NCI-H82 treated with DMSO at 0.1 percent for 48 hours (cell line): ENCODE results near the gene SORBS2.
"Not testable (repeated sequence)": the region's sequence is repeated elsewhere in the genome, so short reads cannot be mapped to it uniquely, and the experiment has no call there.

Source experiments
- DNase-seq: peaks from one replicate; lab custom pipeline; 2025; ENCODE audit not compliant: unreplicated experiment; lab: John Stamatoyannopoulos, UW

SORBS2 gene

DNA sequence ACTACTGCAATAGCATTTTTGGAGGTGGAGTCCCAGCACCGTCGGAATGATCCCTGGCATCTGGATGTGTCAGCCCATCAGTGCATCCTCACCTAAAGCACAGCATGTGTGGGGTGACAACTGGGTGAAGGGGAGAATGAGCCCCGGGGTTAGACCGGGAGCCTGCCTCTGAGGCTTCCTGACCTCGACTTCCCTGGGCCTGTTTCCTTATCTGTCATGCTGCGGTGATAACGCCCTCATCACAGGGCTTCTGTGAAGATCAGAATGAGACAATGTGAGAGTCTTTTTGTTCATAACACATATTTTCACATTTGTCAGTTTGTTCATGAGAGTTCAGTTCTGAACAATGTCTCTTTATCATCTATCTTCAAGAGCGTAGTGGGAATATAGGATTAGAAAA is 245.6 kb downstream of the SORBS2 start:
- no peak for DNase-seq

DNA sequence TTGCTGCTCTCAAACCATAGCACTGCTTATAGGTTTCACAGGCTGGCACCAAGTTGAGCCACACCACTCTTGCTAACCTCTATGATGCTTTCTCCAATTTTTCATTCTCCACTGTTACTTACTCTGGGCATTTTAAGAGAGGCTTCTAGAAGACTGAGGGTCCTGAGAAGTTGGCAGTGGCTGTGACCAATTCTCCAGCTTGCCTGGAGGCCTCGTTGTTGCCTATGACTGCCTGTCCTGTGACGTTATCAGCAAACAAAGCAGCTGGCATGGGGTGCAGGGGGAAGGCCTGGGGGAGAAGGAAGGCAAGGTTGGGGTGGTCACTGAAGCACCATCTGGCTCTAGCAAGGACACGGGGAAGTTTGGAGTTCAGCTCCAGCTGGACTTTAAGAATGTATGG is 246.3 kb downstream of the SORBS2 start:
- no peak for DNase-seq

DNA sequence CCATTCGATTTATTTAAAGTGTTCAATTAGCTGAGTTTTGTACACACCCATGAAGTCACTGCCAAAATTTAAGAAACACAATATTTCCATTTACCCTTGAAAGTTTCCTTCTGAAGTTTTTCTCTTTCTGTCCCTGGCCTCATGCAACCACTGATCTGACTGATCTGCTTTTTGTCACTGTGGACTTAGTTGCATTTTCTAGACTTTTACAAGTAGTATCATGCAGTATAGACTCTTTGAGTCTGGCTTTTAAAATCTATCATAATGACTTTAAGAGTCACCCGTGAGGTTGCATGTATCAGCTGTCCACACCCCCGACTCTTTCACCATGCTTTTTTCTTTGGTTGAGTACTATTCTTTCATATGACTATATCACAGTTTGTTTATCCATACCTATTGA is 247.6 kb downstream of the SORBS2 start:
- DNase-seq = no peak

DNA sequence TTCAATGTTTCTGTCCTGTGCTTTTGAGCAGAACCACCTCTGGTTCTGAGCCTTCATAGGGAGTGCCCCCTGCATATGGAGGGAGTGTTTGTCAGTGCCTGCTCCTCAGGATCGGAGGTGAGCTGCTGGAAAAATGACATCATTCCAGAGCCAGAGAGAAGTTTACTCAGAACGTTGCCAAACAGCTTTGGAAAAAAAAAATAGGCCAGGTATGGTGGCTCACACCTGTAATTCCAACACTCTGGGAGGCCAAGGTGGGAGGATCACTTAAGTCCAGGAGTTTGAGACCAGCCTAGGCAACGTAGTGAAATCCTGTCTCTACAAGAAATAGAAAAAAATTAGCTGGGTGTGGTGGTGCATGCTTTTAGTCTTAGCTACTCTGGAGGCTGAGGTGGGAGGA is 249.5 kb downstream of the SORBS2 start:
- DNase-seq = no peak

DNA sequence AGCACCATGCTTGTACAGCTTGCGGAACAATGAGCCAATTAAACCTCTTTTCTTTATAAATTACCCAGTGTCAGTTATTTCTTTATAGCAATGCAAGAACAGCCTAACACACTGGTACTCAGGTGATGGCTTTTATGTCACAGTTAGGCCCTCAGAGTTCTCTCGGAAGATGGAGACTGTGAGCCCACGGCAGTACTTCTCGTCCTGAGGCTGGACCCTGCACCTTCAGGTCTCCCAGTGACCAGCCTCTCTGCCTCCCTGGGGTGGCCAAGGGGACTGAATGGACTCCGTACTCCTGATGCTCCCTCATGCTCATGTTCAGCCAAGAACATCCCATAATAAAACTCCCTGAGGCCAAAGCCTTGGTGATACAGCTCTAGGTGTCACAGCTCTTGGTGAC is 251.7 kb downstream of the SORBS2 start:
- DNase-seq = no peak

DNA sequence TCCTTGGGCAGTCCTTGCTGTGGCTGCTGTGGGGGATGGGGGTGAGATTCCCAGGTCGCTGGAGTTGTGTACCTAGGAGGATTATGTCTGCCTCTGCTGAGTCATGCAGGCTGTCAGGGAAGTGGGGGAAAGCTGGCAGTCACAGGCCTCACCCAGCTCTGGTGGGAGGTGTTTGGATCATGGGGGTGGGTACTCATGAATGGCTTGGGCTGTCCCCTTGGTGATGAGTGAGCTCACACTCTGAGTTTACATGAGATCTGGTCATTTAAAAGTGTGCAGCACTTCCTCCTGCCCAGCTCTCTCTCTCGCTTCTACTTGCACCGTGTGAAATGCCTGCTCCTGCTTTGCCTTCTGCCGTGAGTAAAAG is 252.1 kb downstream of the SORBS2 start:
- no peak for DNase-seq

DNA sequence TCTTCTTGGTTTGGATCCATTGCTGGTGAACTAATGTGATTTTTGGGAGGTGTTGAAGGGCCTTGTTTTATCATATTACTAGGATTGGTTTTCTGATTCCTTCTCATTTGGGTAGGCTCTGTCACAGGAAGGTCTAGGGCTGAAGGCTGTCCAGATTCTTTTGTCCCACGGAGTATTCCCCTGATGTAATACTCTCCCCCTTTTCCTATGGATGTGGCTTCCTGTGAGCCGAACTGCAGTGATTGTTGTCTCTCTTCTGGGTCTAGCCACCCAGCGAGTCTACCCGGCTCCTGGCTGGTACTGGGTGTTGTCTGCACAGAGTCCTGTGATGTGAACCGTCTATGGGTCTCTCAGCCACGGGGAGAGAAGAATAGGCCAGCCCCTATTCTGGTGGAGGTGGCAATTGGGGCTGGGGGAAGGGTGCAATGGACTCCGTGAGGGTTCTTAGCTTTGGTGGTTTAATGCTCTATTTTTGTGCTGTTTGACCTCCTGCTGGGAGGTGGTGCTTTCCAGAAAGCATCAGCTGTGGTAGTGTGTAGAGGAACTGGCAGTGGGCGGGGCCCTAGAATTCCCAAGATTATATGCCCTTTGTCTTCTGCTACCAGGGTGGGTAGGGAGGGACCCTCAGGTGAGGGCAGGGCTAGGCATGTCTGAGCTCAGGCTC is 252.6 kb downstream of the SORBS2 start:
- DNase-seq = not testable (repeated sequence)

DNA sequence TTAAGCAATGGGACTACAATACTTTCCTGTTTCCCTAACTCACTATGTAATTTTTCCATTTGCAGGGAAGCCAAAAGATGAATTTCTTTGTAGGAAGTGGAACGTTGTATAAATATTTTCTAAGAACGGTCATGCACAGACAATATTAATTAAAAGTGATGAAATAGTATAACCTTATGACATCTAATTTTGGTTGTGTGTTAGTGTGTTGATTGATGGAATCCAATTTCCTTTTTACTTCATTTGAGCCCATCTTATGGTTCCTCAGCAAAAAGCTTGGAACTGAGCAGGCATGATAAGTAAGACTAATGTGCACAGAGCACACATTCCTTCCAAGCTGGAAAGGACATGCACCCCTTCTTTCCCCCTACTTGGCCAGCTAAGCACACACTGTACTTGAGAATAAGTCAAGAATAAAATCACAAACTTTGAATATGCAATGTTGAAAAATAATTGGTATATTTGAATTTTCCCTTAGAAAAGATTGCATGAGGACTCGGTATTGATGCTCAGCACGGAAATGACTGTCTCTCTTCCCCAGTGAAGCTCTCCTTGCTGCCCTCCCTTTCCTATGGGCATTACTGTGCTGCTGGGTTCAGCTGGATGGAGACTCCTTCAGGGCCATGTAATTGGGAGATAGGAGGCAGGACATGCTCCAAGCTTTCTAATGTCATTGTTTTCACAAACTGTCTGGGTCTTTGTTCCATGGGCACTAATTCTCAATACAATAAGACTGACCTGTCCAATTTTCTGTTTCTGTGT is 257.4 kb downstream of the SORBS2 start:
- DNase-seq = no peak

DNA sequence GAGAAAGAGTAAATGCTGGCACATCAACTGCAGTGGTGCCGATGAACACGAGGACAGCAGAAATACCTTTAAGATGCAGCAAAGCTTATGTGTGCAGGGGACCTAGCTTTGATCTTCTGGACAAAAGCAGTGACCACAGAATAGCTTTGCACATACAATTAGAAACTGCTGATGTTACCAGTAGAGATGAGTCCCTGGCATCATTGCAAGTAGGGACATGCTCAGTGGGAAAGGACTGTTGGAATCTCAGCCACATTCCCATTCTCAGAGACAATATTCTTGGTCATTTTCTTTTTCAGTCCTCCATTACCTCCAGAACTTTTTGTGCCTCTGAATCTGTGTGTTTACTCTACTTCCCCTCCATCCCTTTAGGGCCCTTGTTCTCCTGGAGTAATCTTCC is 259.7 kb downstream of the SORBS2 start:
- no peak for DNase-seq

DNA sequence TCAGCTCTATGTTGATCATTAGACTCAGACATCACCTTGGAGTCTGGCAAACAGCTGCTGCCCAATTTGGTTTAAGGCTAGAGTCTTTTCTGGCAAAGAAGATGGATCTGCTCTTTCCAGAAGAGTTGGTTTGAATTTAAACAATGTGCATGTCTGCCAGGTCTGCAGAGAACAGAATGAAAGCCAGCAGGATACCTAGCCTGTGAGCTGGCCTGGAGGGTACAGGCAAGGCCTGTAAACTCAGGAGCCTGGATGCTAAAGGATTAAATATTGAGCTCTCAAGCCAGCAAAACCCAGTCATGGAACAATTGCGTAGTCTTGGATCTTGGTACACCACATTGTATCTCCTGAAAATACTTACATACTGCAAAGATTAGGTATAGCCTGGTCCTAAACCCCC is 261.1 kb downstream of the SORBS2 start:
- no peak for DNase-seq

DNA sequence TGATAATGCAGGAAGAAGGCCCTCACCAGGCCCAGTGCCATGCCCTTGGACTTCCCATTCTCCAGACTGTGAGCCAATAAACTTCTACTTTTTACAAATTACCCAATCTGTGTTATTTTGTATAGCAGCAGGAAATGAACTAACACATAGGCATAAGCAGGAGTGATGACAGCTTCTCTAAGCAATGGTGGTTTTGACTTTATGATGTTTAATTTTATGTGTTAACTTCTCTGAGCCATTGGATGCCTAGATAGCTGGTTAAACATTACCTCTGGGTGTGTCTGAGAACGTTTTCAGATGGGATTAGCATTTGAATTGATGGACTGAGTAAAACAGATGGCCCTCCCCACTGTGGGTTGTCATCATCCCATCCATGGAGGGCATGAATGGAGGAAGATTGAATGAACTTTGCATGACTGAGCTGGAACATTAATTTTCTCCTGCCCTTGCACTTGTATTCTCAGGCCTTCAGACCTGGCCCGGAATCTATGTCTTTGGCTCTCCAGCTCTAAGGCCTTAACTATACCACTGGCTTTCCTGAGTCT is 262.8 kb downstream of the SORBS2 start:
- DNase-seq = no peak

DNA sequence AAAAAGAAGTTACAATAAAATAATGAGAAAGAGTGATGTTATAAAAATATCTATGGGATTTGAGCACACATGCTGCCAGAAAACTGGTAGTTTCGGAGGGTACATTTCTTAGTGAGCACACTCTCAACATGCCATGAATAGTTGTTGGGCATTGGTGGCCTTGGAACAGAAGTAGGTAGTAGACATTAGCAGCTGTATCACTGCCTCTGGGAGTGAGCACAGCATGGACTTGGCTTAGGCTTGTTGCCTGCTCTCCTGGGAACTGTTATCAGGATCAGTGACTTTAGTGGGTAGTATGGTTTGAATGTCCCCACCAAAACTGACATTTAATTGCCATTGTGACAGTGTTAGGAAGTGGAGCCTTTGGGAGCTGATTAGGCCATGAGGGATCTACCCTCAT is 263.4 kb downstream of the SORBS2 start:
- no peak for DNase-seq

DNA sequence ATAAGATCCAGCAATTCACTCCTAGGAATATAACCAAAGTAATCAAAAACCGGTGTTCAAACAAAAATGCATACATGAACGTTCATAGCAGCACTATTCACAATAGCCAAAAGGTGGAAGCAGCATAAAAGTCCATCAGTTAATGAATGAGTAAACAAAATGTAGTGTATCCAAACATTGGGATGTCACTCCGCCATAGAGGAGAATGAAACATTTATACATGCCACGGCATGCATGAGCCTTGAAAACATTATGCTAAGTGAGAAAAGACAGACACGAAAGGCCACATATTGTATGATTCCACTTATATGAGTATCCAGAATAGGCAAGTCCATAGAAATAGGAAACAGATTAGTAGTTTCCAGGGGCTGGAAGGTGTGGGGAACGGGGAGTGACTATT is 265.7 kb downstream of the SORBS2 start:
- no peak for DNase-seq

DNA sequence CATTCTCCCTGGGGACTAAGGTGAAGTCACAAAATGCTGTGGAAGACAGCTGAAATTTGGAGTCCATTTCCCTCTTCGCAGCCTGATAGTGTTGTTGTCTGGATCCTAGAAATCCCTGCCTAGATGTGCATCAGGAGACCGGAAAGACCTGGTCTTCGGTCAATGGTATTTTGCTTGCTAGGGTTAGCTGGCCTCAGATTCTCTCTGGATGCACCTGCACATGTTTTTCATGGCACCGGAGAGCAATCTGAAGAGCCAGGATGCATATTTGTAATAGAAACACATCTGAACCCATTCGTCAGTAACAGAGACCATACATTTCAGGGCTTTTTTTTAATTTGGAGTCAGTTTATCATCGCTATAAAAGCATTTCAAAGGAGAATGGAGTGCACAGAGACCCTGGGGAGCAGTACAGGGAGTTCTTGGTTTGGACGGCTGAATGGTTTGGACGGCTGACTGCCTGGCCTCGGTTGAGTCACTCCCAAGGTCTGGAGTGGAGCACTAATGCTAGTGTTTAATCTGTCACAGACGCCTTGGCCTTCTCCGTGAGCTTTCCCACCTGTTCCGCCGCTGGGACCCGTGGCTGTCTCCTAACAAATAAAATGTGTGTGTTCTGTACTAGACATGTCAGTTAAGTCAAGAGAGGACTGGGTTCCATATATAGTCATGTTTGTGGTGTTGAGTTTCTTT is 269.2 kb downstream of the SORBS2 start:
- no peak for DNase-seq

DNA sequence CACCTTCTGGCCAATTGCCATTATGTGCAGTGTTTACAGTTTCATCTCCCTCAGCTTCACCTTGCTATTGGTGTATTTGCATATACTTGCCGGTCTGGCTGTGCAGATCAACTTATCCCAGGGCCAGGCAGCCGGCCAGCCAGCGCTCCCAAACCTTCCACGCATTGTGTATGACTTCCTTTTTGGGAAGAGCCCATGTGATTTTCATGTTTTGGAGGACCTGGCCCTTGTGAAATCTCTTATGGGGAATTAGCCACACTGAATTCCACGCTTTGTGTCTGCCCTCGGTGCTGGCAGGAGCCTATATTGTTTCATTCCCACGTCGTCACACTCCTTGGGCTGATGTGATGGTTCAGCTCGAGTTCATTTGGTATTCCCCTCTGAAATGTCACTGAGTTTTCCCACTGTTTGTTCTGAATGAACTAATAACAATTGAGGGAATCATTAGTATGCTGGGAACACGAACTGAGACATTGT is 270.7 kb downstream of the SORBS2 start:
- no peak for DNase-seq

DNA sequence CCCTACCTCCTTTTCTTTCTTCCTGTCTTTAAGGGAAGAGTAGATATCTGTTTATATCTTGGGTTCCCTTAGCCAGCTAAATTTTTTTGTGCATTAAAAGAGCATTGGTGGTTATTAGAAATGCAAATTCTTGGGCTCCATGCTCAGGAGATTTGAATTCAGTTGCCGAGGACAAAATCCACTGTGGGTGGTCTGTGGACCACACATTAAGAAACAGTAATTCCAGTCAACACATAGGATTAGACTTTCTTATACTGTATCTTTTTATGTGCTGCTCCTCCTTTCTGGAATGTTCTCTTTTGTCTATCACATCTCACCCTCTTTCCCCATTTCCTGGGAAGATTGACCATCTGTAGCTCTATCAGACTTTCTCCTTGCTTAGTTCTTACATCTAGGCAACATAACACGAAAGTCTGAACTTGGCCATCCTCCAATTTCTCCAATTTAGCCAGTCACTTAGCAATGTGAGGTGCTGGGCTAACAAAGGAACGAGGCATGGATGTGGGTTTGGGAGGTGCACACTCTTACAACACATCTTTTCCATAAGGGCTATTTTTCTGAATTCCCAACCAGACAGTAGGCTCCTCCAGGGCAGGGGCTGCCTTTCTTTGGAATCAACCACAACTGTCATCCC is 271.4 kb downstream of the SORBS2 start:
- DNase-seq = no peak

DNA sequence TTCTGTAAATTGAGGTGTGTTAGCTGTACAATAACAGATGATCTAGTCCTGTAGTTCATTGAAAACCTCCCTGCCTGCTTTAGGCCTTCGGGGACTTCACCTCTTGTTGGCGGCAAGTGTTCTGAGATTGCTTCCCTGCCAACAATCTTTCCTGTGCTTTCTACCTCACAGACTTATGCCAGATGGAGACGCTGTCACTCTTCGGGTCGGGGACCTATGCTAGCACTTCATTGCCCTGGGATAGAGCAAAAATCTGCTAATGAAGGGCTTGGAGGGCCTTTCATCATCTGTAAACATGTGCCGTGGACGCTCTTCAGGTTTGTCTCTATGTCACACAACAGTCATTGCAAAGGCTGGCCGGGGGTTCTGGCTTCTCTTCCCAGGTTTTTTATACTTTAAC is 272.0 kb downstream of the SORBS2 start:
- no peak for DNase-seq

DNA sequence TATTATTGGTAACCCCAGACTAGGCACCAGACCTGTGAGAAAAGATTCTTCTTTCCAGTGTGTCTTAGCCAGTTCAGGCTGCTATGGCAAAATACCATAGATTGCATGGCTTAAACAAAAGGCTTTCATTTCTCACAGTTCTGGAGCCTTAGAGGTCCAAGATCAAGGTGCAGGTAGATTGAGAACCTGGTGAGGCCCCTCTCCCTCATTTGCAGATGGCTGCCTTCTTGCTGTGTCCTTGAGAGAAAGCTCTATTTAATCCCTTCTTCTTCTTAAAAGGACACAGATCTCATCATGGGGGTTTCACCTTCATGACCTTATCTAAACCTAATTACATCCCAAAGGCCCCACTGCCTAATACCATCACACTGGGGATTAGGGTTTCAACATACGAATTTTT is 273.2 kb downstream of the SORBS2 start:
- DNase-seq = no peak

DNA sequence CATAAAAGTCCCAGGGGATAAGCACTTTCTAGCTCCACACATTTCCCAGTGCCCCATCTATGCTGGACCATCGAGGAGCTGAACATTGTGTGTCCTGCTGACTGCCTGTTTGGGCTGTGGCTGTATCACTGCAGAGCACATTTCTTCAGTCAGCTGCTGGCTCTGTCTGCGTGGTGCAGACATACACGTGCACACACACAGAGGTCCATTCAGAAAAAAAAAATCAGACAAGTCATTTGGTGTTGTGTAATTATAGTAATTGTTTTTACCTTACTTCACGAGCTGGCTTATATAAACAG is 275.6 kb downstream of the SORBS2 start:
- no peak for DNase-seq

DNA sequence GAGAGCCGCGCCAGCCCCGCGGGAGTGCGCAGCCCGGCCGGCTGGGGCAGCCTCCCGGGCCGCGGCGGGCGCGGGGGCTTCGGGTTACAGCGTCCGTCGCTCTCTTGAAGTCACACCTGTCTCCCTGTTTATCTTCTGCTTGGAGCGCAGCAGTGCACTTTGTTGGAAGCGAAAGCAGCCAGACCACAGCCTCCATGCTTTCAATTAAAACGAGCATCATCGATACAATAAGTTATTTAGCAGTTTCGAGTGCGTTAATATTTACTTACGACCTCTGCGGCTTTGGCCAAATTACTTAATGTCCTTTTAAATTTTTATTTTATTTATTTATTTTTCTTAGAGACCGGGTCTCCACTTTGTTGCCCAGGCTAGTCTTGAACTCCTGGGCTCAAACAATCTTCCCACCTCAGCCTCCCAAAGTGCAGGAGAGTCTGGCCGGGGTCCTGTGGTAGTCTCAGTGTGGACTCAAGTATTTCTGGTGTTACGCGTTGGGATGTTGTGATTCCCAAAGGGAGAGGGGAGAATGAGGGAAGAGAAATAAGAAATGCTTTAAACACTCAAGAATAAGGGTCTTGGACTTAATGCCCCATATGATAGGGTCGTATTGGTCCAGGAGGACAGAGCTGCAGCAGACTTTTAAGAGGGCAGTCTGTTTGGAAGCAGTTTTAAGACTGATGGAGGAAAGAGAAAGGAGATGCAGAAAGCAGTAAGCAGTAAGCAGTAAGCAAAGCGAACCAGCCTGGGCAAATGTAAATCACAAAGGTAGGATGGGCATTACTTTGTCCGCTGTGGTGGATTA is 276.2 kb downstream of the SORBS2 start:
- no peak for DNase-seq
